ENCODE results near the gene TMEM165. TPM values are rescaled to one million over a fixed set of nuclear protein-coding genes. Genes with fewer than 3 reads are reported as not detected.

The TMEM165 gene
- total RNA-seq, 4 donors from 2014 or later = 167 to 286 (median 236) TPM

- peaks cover 0 to 4% (median 0%) of the 10 kb centered on the region in 4 donors for H3K4me1 ChIP-seq
- H3K9me3 ChIP-seq = no peaks in the 10 kb centered on the region
- TF ChIP-seq CTCF (IDR thresholded peaks at IDR 0.05) (no peak), EP300 (IDR thresholded peaks at IDR 0.05) (no peak), POLR2A (IDR thresholded peaks at IDR 0.05) (no peak)
- WGBS, 2 donors = 40 to 48% methylated on average over 1 of the region's 1 CpG
- no peak overlapping the region for H3K27ac ChIP-seq
- no peak for DNase-seq (ENCODE audit: low spot score in 2 of 2)
- H3K4me3 ChIP-seq = no peak overlapping the region
- peaks cover 0 to 66% (median 0%) of the 10 kb centered on the region in 3 donors for H3K36me3 ChIP-seq
- H3K27me3 ChIP-seq = no peaks in the 10 kb centered on the region
Measured at GRCh38 chr4:55447831-55448230, 52.1 kb downstream of the TMEM165 start.

- 67 to 77% methylated on average over 7 to 8 of the region's 8 CpGs for WGBS, 2 donors
- Histone ChIP-seq H3K9me3 (no peaks in the 10 kb centered on the region), H3K36me3 (peaks cover 0 to 53% (median 0%) of the 10 kb centered on the region in 3 donors), H3K27me3 (no peaks in the 10 kb centered on the region), H3K4me3 (no peak overlapping the region), H3K27ac (no peak overlapping the region), H3K4me1 (peaks cover 0 to 4% (median 0%) of the 10 kb centered on the region in 4 donors)
- DNase-seq (ENCODE audit: low spot score in 2 of 2) = no peak
- no peak for TF ChIP-seq CTCF (IDR thresholded peaks at IDR 0.05)
- no peak for TF ChIP-seq POLR2A (IDR thresholded peaks at IDR 0.05)
- no peak for TF ChIP-seq EP300 (IDR thresholded peaks at IDR 0.05)
Measured at GRCh38 chr4:55450566-55450965, 54.8 kb downstream of the TMEM165 start.

- Histone ChIP-seq H3K9me3 (no peaks in the 10 kb centered on the region), H3K27ac (no peak overlapping the region), H3K4me1 (no peaks in the 10 kb centered on the region), H3K36me3 (peaks cover 0 to 43% (median 0%) of the 10 kb centered on the region in 3 donors), H3K4me3 (no peak overlapping the region), H3K27me3 (no peaks in the 10 kb centered on the region)
- 79 to 85% methylated on average over 5 of the region's 5 CpGs for WGBS, 2 donors
- no peak for TF ChIP-seq CTCF (IDR thresholded peaks at IDR 0.05)
- TF ChIP-seq POLR2A (IDR thresholded peaks at IDR 0.05) = no peak
- no peak for TF ChIP-seq EP300 (IDR thresholded peaks at IDR 0.05)
- DNase-seq (ENCODE audit: low spot score in 2 of 2) = no peak
Measured at GRCh38 chr4:55458164-55458563, 62.4 kb downstream of the TMEM165 start.

GRCh38 chr4:55458611-55459010 is 62.9 kb downstream of the TMEM165 start:
- 88% methylated on average over 2 of the region's 2 CpGs for WGBS, 2 donors
- Histone ChIP-seq H3K27me3 (no peaks in the 10 kb centered on the region), H3K9me3 (no peaks in the 10 kb centered on the region), H3K27ac (no peak overlapping the region), H3K4me1 (no peaks in the 10 kb centered on the region), H3K4me3 (no peak overlapping the region), H3K36me3 (peaks cover 0 to 43% (median 0%) of the 10 kb centered on the region in 3 donors)
- no peak for DNase-seq (ENCODE audit: low spot score in 2 of 2)
- no peak for TF ChIP-seq EP300 (IDR thresholded peaks at IDR 0.05)
- no peak for TF ChIP-seq CTCF (IDR thresholded peaks at IDR 0.05)
- TF ChIP-seq POLR2A (IDR thresholded peaks at IDR 0.05) = no peak

- TF ChIP-seq POLR2A (IDR thresholded peaks at IDR 0.05) (no peak), CTCF (IDR thresholded peaks at IDR 0.05) (no peak), EP300 (IDR thresholded peaks at IDR 0.05) (no peak)
- Histone ChIP-seq H3K27me3 (no peaks in the 10 kb centered on the region), H3K4me1 (no peaks in the 10 kb centered on the region), H3K27ac (no peak overlapping the region), H3K4me3 (no peak overlapping the region), H3K36me3 (peaks cover 0 to 63% (median 0%) of the 10 kb centered on the region in 3 donors), H3K9me3 (no peaks in the 10 kb centered on the region)
- no peak for DNase-seq (ENCODE audit: low spot score in 2 of 2)
- 94 to 97% methylated on average over 3 of the region's 3 CpGs for WGBS, 2 donors
Measured at GRCh38 chr4:55466001-55466400, 70.2 kb downstream of the TMEM165 start.

Data from tibial nerve (tissue), 4 donors.